ENCODE data around the gene CTRB2. TPM values are rescaled to one million over a fixed set of nuclear protein-coding genes. Genes with fewer than 3 reads are reported as not detected.

CTRB2 gene
- total RNA-seq, 2 experiments from 2014 or later: not detected

DNA sequence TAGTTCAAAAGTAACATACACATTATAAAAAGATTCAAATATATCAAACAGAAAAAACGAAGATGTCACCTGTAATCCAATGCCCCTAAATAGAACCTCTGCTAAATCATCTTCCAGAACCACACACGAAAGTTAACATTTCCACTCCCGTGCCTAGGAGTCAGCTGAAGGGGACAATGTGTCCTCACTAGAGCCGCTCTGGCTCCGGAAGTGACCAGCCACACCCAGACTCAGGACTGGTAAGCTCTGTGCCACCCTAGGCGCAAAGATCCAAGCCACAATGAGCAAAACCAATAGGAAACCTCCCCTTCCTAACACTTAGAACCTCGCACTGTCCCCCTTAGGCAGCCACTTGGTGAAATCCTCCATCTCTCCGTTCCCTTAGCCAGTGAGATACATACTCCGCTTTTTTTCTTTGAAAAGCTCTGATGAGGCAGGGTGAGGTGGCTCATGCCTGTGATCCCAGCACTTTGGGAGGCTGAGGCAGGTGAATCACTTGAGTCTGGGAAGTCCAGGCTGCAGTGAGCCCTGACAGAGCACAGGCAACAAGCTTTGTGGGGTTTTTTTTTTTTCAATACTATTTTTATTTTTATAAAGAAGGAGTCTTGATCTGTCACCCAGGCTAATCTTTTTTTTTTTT lies 23.6 kb upstream of the CTRB2 start:
- no TSS peak for BruUV-seq (replicated peaks)
- TF ChIP-seq, protein P1, sequence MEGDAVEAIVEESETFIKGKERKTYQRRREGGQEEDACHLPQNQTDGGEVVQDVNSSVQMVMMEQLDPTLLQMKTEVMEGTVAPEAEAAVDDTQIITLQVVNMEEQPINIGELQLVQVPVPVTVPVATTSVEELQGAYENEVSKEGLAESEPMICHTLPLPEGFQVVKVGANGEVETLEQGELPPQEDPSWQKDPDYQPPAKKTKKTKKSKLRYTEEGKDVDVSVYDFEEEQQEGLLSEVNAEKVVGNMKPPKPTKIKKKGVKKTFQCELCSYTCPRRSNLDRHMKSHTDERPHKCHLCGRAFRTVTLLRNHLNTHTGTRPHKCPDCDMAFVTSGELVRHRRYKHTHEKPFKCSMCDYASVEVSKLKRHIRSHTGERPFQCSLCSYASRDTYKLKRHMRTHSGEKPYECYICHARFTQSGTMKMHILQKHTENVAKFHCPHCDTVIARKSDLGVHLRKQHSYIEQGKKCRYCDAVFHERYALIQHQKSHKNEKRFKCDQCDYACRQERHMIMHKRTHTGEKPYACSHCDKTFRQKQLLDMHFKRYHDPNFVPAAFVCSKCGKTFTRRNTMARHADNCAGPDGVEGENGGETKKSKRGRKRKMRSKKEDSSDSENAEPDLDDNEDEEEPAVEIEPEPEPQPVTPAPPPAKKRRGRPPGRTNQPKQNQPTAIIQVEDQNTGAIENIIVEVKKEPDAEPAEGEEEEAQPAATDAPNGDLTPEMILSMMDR (conservative IDR thresholded peaks at IDR 0.05; ENCODE audit: low read length): no peak
- TF ChIP-seq EZH2phosphoT487 (IDR thresholded peaks at IDR 0.05; ENCODE audit: borderline replicate concordance, low read depth, low read length): no peak
- intact Hi-C loops (cut with micrococcal nuclease; ENCODE audit: unreplicated experiment): loop anchor here (5.0 kb wide), 2 partner anchors 33 to 532 kb away; no protein-coding TSS in a partner anchor
- Histone ChIP-seq H3K4me3 (ENCODE audit: low read depth, low read length, poor library complexity, severe bottlenecking) (no peak overlapping the region), H3K4me1 (ENCODE audit: insufficient read depth, low read length, poor library complexity, severe bottlenecking) (no peaks in the 10 kb centered on the region), H3K9me2 (ENCODE audit: insufficient read depth, low read length) (no peaks in the 10 kb centered on the region), H3K4me2 (ENCODE audit: low read length) (no peak overlapping the region), H3K27ac (ENCODE audit: low read depth, low read length, poor library complexity, severe bottlenecking) (no peak overlapping the region), H2AFZ (ENCODE audit: low read length) (no peak overlapping the region), H3K9me3 (ENCODE audit: low read length) (no peaks in the 10 kb centered on the region), H4K20me1 (ENCODE audit: insufficient read depth, low read length) (no peaks in the 10 kb centered on the region), H3K36me3 (ENCODE audit: insufficient read depth, low read length) (no peaks in the 10 kb centered on the region), H3K79me2 (ENCODE audit: insufficient read depth, low read depth, low read length) (no peaks in the 10 kb centered on the region)
- DNase-seq (ENCODE audit: low spot score): no peak
- CTCF ChIA-PET (ENCODE audit: unreplicated experiment): no interaction called here
- POLR2A ChIA-PET: interaction anchor here (0.5 to 1.1 kb wide), 3 partner anchors 10 to 606 kb away, joined by 3 to 5 read pairs (median 4); no protein-coding TSS in a partner anchor

- DNase-seq (ENCODE audit: low spot score): no peak
- H3K9me3 ChIP-seq (ENCODE audit: low read length): no peaks in the 10 kb centered on the region
- intact Hi-C loops (cut with micrococcal nuclease; ENCODE audit: unreplicated experiment): loop anchor here (5.0 kb wide), 2 partner anchors 32 to 533 kb away; no protein-coding TSS in a partner anchor
- no peak overlapping the region for H3K4me2 ChIP-seq (ENCODE audit: low read length)
- H3K4me1 ChIP-seq (ENCODE audit: insufficient read depth, low read length, poor library complexity, severe bottlenecking): no peaks in the 10 kb centered on the region
- H4K20me1 ChIP-seq (ENCODE audit: insufficient read depth, low read length): no peaks in the 10 kb centered on the region
- H2AFZ ChIP-seq (ENCODE audit: low read length): no peak overlapping the region
- no peaks in the 10 kb centered on the region for H3K79me2 ChIP-seq (ENCODE audit: insufficient read depth, low read depth, low read length)
- no peak overlapping the region for H3K27ac ChIP-seq (ENCODE audit: low read depth, low read length, poor library complexity, severe bottlenecking)
- TF ChIP-seq, protein P1 (conservative IDR thresholded peaks at IDR 0.05; ENCODE audit: low read length): no peak
- no peak for TF ChIP-seq EZH2phosphoT487 (IDR thresholded peaks at IDR 0.05; ENCODE audit: borderline replicate concordance, low read depth, low read length)
- ChIA-PET CTCF (ENCODE audit: unreplicated experiment) (no interaction called here), POLR2A (no interaction called here)
- H3K9me2 ChIP-seq (ENCODE audit: insufficient read depth, low read length): no peaks in the 10 kb centered on the region
- no peak overlapping the region for H3K4me3 ChIP-seq (ENCODE audit: low read depth, low read length, poor library complexity, severe bottlenecking)
- BruUV-seq (replicated peaks): no TSS peak
- no peaks in the 10 kb centered on the region for H3K36me3 ChIP-seq (ENCODE audit: insufficient read depth, low read length)
These were observed 22.4 kb upstream of the CTRB2 start for GRCh38 chr16:75229172-75230031.
